ENCODE results near the gene CAMSAP1.

DNA sequence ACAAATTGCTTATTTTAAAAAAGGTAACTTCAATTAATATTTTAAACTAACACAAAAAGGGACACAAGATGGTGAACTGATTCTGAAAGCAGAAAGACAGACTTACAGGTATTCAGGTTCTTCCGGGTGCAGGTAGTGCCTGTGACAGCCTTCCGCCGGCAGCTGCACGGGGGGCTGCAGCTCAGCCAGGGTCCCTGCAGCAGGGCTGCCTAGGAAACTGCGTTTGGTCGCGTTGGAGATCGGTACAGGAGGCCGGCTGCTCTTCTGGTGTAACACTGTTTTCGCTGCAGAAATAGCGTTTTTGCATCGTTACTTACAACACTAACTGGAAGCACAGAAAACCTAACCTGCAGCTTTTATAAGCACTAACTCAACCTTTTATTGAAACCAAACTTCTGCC lies 80.0 kb downstream of the CAMSAP1 start:
- TF ChIP-seq CTCF (IDR thresholded peaks at IDR 0.05) (no peak), POLR2A (IDR thresholded peaks at IDR 0.05) (no peak)
